ENCODE data around the gene TSPOAP1. TPM values are rescaled to one million over a fixed set of nuclear protein-coding genes. Genes with fewer than 3 reads are reported as not detected.
A peak's percentile ranks its signal among the peaks of the same experiment; 100 is the strongest.

The TSPOAP1 gene
- total RNA-seq, 1 donor from 2014 or later: 1.3 TPM

DNA sequence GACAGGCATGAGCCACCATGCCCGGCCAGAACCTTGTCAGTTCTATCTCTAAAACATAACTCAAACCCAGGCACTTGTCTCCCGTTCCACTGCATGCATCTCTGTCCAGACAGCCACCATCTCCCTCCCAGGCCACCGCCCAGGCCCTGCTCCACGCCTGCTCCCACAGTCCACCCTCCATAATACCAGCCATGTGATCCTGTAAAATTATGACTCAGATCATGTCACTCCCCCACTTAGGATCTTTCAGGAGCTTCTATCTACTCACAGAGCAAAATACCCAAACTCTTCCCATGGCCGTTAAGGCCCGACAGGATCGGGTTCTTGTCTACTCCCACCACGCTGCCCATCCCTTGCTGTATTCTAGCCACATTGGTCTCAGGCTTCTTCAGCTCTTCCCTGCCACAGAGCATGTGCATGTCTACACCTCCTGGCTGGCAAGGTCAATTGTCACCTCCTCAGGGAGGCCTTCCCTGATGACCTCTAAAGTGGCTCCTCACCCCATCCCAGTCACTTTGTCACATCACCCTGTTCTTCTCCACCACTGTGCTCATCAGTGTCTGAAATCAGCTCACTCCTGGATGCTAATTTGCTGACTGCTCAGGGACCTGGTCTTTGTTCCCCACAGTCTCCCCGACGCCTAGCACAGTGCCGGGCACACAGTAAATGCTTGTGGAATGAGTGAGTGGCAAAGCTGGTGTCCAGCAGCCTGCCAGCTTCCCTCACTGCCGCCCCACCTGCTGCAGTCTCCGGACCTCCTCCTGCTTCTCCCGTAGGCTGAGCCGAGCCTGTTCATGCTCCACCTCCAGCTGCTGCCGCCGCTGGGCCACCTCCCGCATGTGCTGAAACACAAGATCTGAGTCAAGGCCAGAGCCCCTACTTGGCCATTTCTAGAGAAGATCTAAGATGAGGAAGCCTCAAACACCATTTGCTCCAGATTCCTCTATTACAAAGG is 6.7 kb downstream of the TSPOAP1 start:
- Mint-ChIP-seq H3K9me3 (ENCODE audit: unreplicated experiment) (no peaks in the 10 kb centered on the region), H3K4me1 (ENCODE audit: unreplicated experiment) (peaks cover 6% of the 10 kb centered on the region), H3K4me3 (ENCODE audit: unreplicated experiment) (no peak overlapping the region), H3K36me3 (ENCODE audit: low read depth, unreplicated experiment) (no peaks in the 10 kb centered on the region), H3K27ac (ENCODE audit: unreplicated experiment) (peak overlapping the region; percentile 17), H3K27me3 (ENCODE audit: unreplicated experiment) (peaks cover 28% of the 10 kb centered on the region)
- DNase-seq (ENCODE audit: low spot score): no peak
- TF ChIP-seq, protein P1, sequence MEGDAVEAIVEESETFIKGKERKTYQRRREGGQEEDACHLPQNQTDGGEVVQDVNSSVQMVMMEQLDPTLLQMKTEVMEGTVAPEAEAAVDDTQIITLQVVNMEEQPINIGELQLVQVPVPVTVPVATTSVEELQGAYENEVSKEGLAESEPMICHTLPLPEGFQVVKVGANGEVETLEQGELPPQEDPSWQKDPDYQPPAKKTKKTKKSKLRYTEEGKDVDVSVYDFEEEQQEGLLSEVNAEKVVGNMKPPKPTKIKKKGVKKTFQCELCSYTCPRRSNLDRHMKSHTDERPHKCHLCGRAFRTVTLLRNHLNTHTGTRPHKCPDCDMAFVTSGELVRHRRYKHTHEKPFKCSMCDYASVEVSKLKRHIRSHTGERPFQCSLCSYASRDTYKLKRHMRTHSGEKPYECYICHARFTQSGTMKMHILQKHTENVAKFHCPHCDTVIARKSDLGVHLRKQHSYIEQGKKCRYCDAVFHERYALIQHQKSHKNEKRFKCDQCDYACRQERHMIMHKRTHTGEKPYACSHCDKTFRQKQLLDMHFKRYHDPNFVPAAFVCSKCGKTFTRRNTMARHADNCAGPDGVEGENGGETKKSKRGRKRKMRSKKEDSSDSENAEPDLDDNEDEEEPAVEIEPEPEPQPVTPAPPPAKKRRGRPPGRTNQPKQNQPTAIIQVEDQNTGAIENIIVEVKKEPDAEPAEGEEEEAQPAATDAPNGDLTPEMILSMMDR (IDR thresholded peaks at IDR 0.05; ENCODE audit: unreplicated experiment): no peak

DNA sequence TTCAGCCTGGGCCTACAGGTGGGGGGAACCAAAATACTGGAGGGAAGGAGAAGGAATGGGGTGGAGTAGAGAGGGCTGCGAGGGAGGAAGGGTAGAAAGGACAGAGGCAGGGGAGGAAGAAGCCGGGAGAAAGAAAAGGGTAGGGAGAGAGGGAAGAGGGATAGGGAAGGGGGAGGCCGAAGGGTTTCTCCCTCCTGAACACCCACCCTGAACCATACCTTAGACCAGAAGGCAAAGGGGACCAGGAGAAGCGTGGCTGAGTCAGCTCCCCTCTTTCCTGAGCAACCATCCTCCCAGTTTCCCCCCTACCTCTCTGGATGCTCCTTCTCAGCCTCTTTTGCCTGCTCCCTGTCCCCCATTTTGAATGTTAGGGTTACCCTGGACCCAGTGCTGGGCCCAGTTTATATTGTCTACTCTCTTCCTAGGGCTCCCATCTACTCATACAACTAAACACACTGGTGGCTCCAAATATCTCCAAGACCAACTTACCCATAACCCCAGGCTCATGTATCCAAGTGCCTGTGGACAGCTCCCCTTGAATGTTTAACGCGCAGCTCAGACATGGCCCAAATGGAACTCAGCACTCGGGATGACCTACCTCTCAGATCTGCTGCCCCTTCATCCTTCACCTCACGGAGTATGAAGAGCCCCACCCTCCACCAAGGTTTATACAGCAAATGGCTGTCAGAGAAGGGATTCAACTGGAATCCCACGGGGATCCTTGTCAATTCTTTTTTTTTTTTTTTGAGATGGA is 7.8 kb downstream of the TSPOAP1 start:
- no peak for DNase-seq (ENCODE audit: low spot score)
- H3K27me3 Mint-ChIP-seq (ENCODE audit: unreplicated experiment): peaks cover 21% of the 10 kb centered on the region
- no peak overlapping the region for H3K27ac Mint-ChIP-seq (ENCODE audit: unreplicated experiment)
- no peaks in the 10 kb centered on the region for H3K9me3 Mint-ChIP-seq (ENCODE audit: unreplicated experiment)
- TF ChIP-seq, protein P1 (IDR thresholded peaks at IDR 0.05; ENCODE audit: unreplicated experiment): no peak
- H3K36me3 Mint-ChIP-seq (ENCODE audit: low read depth, unreplicated experiment): no peaks in the 10 kb centered on the region
- no peaks in the 10 kb centered on the region for H3K4me1 Mint-ChIP-seq (ENCODE audit: unreplicated experiment)
- H3K4me3 Mint-ChIP-seq (ENCODE audit: unreplicated experiment): no peak overlapping the region

DNA sequence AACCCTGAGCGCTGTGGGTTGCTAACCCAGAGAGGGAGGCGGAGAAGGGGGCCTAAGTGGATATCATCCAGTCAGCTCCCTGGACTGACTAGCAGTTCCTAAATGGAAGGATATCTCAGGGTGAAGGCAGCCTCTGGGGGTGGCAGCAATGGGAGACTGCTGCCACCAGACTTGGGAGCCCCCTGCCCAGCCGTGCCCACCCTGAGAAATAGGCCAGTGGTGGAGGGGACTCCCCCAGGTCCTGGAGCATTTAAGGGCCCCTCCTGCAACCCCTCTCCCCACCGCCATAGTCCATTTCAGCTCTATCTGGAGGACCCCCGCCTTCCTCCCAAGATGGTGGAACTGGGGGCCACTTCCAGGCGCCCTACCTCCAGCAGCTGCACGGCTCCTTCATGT is 8.4 kb downstream of the TSPOAP1 start:
- Mint-ChIP-seq H3K4me1 (ENCODE audit: unreplicated experiment) (no peaks in the 10 kb centered on the region), H3K9me3 (ENCODE audit: unreplicated experiment) (no peaks in the 10 kb centered on the region), H3K27ac (ENCODE audit: unreplicated experiment) (no peak overlapping the region), H3K4me3 (ENCODE audit: unreplicated experiment) (no peak overlapping the region), H3K27me3 (ENCODE audit: unreplicated experiment) (peaks cover 16% of the 10 kb centered on the region), H3K36me3 (ENCODE audit: low read depth, unreplicated experiment) (no peaks in the 10 kb centered on the region)
- TF ChIP-seq, protein P1 (IDR thresholded peaks at IDR 0.05; ENCODE audit: unreplicated experiment): no peak
- no peak for DNase-seq (ENCODE audit: low spot score)

DNA sequence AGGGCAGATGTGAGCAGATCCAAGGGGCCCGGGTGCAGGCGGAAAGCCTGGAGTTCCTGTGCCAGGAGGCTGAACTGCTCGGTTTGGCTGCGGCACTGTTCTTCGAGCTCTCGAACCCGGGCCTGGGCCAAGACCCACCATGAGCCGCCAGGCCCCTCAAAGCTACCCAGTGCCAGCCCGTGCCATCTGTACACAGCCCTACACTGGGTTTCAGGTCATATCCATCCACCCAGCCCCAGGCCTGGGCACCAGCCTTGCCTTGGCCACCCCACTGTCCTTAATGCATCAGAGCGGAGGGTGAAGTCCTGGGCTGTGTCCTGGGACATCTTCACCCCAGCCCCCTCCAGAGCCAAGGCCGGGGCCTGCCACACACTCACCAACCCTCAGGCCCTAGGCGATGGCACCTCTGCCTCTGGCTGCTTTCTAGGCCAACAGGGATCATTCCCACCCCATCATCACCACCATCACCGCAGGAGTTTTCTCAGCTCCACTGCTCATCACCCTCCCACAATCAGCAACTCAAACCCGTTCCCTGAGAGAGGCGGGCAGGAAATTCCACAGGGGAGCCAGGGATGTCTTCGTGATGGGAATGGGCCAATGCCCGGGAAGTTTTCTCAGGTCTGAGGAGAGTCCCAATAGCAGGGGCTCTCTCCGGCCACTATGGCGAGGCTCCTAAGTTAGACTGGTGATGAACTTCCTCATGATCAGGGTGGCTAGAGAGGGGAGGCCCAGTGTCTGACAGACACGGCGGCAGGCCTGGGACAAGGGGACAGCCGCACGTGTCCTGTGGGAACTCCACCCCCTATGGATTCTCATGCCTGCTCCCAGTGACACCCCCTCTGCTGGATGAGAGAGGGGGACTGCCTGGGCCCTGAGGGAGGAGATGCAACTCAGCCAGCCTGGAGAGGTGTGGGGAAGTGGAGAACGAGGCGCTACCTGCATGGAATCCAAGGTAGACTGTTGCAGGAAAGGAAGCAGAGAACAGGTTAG is 9.1 kb downstream of the TSPOAP1 start:
- no peak overlapping the region for H3K27ac Mint-ChIP-seq (ENCODE audit: unreplicated experiment)
- TF ChIP-seq, protein P1 (IDR thresholded peaks at IDR 0.05; ENCODE audit: unreplicated experiment): no peak
- no peak overlapping the region for H3K4me3 Mint-ChIP-seq (ENCODE audit: unreplicated experiment)
- no peaks in the 10 kb centered on the region for H3K4me1 Mint-ChIP-seq (ENCODE audit: unreplicated experiment)
- no peaks in the 10 kb centered on the region for H3K9me3 Mint-ChIP-seq (ENCODE audit: unreplicated experiment)
- H3K36me3 Mint-ChIP-seq (ENCODE audit: low read depth, unreplicated experiment): no peaks in the 10 kb centered on the region
- H3K27me3 Mint-ChIP-seq (ENCODE audit: unreplicated experiment): peaks cover 14% of the 10 kb centered on the region
- no peak for DNase-seq (ENCODE audit: low spot score)
